Measurements from ENCODE around the gene ARFIP2.
A peak's percentile ranks its signal among the peaks of the same experiment; 100 is the strongest.

The ARFIP2 gene

DNA sequence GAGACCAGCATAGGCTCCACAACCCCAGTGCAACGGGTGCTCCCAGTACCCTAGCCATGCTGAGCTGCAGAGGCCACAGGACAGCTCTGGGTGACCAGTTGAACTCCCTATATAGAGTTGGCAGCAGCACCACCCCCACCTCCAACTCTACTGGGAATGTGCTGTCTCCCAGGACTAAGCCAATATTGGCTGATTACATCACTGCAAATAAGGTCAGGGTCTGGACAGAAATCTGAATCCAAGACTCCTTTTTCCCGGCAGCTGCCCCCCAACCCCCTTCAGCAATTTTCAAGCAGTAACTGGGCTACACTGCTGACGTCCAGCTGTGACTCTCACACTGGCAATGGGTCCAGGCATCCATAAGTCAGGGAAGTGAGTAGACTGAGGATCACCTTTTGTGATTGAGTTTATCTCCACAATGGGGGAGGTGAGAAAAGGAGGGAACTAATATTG lies 40.2 kb downstream of the ARFIP2 start, which contains the start of gene HPX:
Gene HPX (minus strand): TSS at position 82 of the 453 bp plus-strand sequence. CDS start 24 bp downstream, at position 58.
- DNase-seq, result no peak

DNA sequence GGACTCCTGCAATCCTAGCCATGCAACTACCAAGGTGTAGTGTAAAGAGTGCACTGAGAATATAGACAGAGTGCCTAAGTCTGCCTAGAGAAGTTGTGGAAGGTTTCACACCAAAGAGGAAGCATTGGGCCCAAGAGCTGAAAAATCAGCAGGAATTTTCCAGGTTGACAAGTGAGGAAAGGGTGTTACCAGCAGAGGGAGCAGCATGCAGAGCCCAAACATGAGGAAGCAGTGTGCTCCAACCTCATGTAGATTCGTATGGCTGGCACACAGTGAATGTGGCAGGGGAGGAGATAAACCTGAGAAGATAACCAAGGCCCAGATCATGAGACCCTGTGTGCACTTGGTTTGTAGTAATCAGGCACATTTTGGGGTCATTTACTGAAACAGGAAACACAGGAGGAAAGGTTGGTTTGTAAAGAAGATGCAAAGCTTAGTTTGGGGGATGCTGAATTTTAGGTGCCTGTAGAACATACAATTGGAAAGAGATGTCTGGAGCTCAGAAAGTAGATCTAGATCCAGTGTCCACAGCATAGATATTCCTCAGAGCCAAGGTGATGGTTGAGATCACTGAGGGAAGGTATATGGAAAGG lies 42.1 kb downstream of the ARFIP2 start:
- peak; percentile 32 for DNase-seq

DNA sequence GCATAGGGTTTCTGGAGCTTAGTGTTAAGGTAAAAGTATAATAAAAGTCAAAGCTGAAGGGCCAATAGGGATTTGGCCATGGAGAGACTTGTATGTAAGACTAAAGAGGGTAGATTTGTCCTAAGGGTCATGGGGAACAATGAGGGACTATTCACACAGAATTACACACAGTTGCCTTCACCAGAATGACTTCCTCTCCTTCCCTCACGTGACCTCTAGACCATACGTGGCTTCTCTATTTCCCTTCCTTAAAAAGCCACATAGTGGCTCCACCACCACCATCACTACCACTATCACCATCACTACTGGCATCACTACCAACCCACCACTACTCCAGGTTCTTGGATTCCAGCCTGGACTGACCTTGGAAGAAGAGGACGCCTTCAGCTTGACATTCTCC lies 43.1 kb downstream of the ARFIP2 start:
- no peak for DNase-seq

DNA sequence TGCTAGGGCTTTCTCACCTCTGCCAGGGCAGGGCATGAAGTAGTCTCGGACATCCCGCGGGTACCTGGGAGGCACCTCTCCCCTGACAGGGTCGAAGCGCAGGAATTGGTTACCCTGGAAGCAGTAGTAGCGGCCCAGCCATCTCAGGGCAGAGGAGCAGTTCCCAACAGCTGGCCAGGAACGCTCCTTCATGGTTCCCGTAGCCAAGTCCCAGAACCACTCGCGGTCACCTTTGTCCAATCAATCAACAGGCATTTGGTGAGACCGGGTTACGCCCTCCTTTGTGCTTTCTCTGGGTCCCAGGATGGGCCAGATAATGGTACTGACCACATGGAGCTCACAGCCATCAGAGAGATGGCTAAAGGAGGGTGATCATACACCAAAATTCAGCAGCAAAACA lies 43.7 kb downstream of the ARFIP2 start:
- no peak for DNase-seq

DNA sequence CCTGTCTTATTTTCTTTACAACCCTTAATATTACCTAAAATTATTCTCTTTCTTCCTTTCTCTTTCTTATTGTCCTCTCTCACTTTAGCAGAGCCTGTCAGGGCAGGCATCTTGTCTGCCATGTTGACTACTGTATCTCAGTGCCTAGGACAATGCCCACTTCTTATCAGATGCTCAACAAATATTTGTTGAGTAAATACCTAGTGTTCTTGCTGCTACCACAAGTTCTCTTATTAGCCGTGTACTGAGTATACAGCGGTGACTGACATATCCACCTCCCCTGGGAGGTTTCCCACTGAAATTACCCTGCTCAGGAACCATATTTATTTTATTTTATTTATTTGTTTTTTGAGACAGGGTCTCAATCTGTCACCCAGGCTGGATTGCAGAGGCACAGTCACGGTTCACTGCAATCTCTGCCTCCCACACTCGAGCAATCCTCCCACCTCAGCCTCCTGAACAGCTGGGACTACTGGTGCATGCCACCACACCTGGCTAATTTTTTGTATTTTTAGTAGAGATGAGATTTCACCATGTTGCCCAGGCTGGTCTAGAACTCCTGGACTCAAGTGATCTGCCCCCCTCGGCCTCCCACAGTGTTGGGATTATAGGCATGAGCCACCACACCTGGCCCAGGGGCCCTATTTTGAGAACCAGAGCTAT lies 47.0 kb downstream of the ARFIP2 start:
- no peak for DNase-seq

DNA sequence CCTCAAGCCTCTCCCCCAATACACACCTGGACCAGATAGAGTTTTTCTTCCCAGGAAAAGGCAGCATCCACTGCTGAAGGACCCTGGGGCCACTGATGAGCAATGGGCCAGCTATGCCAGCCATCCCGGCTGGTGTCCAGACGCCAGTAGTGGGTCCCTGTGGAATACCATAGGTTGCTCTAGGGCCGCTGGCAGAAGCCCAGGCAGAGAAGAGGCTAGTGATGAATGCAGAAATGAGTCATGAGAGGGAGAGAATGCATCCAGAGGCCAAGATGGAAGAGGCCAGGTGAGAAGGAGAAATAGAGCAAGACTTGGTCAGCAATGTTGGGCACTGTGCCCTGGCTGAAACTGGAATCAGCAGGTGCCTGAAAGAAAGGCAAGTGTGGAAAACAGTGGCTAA lies 49.3 kb downstream of the ARFIP2 start:
- DNase-seq, result no peak

DNA sequence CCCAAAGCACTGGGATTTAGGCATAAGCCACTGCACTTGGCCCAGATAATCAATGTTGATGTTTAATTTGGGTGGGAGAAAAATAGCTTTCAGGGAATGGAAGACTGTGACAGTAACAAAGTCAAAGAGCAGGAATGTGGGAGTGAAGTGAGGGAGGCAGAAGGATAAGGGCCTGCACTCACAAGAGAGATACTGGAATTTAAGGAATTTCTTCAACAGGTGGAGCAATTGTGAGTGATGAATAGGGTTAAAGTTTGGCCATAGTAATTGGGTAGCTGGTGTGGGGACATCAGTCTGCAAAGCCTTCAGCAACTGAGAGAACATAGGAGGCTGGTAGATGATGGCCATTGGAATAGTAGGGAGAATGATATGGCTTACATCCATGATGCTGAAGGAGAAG lies 53.6 kb downstream of the ARFIP2 start:
- DNase-seq, result no peak

Data from NCI-H1092 (cell line).